Heart left ventricle (tissue), 16 donors: ENCODE results near the gene CCSER1. TPM values are rescaled to one million over a fixed set of nuclear protein-coding genes. Genes with fewer than 3 reads are reported as not detected.

ENCODE experiments used
- ATAC-seq, 4 donors: fragments of 200-7000 bp; cut with Tn5 transposase; one replicate each; pipeline ENCODE4 v1.9.1; 2020 to 2022; ENCODE audit warnings: moderate library complexity in 4 of 4, mild to moderate bottlenecking in 3 of 4, moderate number of reproducible peaks in 1 of 4
- DNase-seq, 5 donors: peaks; one replicate each; pipeline ENCODE4 v3.0.0-alpha.2; 2020
- H3K27ac ChIP-seq, 12 donors: fragments of 200-600 bp; sonication (generic) in 4 of 12; one replicate each; pipeline versions ENCODE4 v1.5.0 to v1.8.0; 2016 to 2022; ENCODE audit warnings: mild to moderate bottlenecking in 2 of 12
- H3K27me3 ChIP-seq, 9 donors: fragments of 200-600 bp; sonication (generic) in 2 of 9; one replicate each; pipeline versions ENCODE4 v1.5.1 to v1.8.0; 2016 to 2022; ENCODE audit warnings: mild to moderate bottlenecking in 3 of 9
- H3K36me3 ChIP-seq, 9 donors: fragments of 200-600 bp; sonication (generic) in 2 of 9; one replicate each; pipeline versions ENCODE4 v1.5.0 to v1.8.0; 2018 to 2022; ENCODE audit warnings: mild to moderate bottlenecking in 2 of 9
- H3K4me1 ChIP-seq, 12 donors: fragments of 200-600 bp; sonication (generic) in 4 of 12; one replicate each; pipeline versions ENCODE4 v1.5.0 to v1.8.0; 2016 to 2022; ENCODE audit warnings: mild to moderate bottlenecking in 3 of 12
- H3K4me3 ChIP-seq, 12 donors: fragments of 200-600 bp; sonication (generic) in 4 of 12; one replicate each; pipeline versions ENCODE4 v1.5.0 to v1.8.0; 2017 to 2022; ENCODE audit warnings: mild to moderate bottlenecking in 9 of 12, moderate library complexity in 4 of 12
- H3K9me3 ChIP-seq, 12 donors: fragments of 200-600 bp; sonication (generic) in 4 of 12; one replicate each; pipeline versions ENCODE4 v1.5.0 to v1.8.0; 2016 to 2022; ENCODE audit warnings: mild to moderate bottlenecking in 1 of 12
- POLR2A ChIP-seq, 2 donors: fragments of 450-650 bp; IDR thresholded peaks; one replicate each; pipeline ENCODE4 v1.6.1; 2017; ENCODE audit warnings: antibody characterized with exemption in 2 of 2, mild to moderate bottlenecking in 2 of 2, moderate library complexity in 2 of 2
- WGBS, 4 donors: extraction: QIAGEN DNeasy Blood & Tissue Kit in 2 of 4; methylation state at CpG; one replicate each; pipeline versions ENCODE4 v1.1.5 to v1.1.7; 2013 to 2018; 5-methylcytosine and 5-hydroxymethylcytosine counted together
- intact Hi-C, 10 donors: fragments of 100-400 bp; cut with DNase I; formaldehyde crosslinking; loops; one replicate each; pipeline versions ENCODE4 v1.11.1 to v1.14.2; 2022
- polyA plus RNA-seq, 2 donors: library from polyadenylated mRNA; stranded (reverse); fragments of 200-250 nt; gene quantifications; one replicate each; pipeline ENCODE4 v1.2.3, GENCODE V29; 2013
- total RNA-seq, 9 donors: library from RNA; depleted of rRNA in 2 of 9; stranded (reverse); fragments of >200 nt in 2 of 9; fragmentation: NEBNext Ultra II Directional in 3 of 9; extraction: Animal tissue kit (Norgen Biotek cat#: 25700) in 3 of 9; gene quantifications; one replicate each; pipeline versions ENCODE4 v1.1.0 to v1.2.4, GENCODE V29; 2016 to 2023
- TF ChIP-seq, protein P1 (sequence below), 12 donors: fragments of 200-600 bp; sonication (generic) in 4 of 12; IDR thresholded peaks; one replicate each; pipeline versions ENCODE4 v1.5.0 to v1.8.0; 2018 to 2022; ENCODE audit warnings: antibody characterized with exemption in 12 of 12, mild to moderate bottlenecking in 5 of 12
- donor health status: ischemic (EF 13 %, LVEDD 7.1; RV severe dilation, severe dysfunction).
- donor health status: healthy with polysubstance abuse.
- donor health status: DM: no; HTN: yes; CAD: no.
- donor health status: DM: no; HTN: no; CAD: no.
- donor health status: ischemic (EF 25% LVEDD 6.9; RV normal size, moderate dysfunction).
- donor health status: ischemic (EF 25% LVEDD 5.7; RV mildly dilated, moderate dysfunction).
- donor health status: healthy.
- donor health status: DM: yes; HTN: yes; CAD: no.
- donor health status: ischemic (EF 35%, LVEDD 5.7; RV mildly dilated, moderate dysfunction).
- donor health status: nonischemic (EF 11% LVEDD 7.7; RV severe dilation, severe dysfunction).
- donor health status: DM: yes; HTN: yes; CAD: no.
- donor health status: PGD.
- donor health status: ischemic (EF 29% LVEDD 5.4; RV normal size, mild dysfunction).
- donor health status: nonischemic (EF 23%, LVEDD 6.1; RV moderate dilation, normal function).

The CCSER1 gene
- total and polyA plus RNA-seq, 11 donors: 2.5 to 15.8 (median 12.2) TPM

DNA sequence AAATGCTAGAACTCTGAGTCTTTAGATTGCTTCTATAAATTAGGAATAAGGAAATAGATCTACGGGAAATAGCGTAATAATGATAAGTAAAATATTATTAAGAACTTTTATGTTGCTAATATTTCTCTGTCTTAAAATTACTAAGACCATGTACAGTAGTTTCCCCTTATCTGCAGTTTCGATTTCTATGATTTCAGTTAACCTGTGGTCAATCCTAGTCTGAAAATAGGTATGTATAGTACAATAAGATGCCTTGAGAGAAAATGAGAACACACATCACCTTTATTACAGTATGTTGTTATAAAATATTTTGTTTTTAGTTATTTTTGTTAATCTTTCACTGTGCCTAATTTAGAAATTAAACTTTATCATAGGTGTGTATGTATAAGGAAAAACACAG, 92.6 kb downstream of the CCSER1 start:
- Histone ChIP-seq H3K36me3 (no peaks in the 10 kb centered on the region), H3K27me3 (no peaks in the 10 kb centered on the region), H3K9me3 (peaks cover 0 to 4% (median 0%) of the 10 kb centered on the region in 12 donors), H3K4me3 (no peak overlapping the region), H3K4me1 (no peaks in the 10 kb centered on the region), H3K27ac (no peak overlapping the region)
- intact Hi-C loops: no loop called here
- DNase-seq (no peak), ATAC-seq (no peak)
- 90 to 94% (median 91%) methylated on average over 3 of the region's 3 CpGs for WGBS, 4 donors
- TF ChIP-seq, protein P1, sequence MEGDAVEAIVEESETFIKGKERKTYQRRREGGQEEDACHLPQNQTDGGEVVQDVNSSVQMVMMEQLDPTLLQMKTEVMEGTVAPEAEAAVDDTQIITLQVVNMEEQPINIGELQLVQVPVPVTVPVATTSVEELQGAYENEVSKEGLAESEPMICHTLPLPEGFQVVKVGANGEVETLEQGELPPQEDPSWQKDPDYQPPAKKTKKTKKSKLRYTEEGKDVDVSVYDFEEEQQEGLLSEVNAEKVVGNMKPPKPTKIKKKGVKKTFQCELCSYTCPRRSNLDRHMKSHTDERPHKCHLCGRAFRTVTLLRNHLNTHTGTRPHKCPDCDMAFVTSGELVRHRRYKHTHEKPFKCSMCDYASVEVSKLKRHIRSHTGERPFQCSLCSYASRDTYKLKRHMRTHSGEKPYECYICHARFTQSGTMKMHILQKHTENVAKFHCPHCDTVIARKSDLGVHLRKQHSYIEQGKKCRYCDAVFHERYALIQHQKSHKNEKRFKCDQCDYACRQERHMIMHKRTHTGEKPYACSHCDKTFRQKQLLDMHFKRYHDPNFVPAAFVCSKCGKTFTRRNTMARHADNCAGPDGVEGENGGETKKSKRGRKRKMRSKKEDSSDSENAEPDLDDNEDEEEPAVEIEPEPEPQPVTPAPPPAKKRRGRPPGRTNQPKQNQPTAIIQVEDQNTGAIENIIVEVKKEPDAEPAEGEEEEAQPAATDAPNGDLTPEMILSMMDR (IDR thresholded peaks at IDR 0.05): no peak
- no peak for TF ChIP-seq POLR2A (IDR thresholded peaks at IDR 0.05)

DNA sequence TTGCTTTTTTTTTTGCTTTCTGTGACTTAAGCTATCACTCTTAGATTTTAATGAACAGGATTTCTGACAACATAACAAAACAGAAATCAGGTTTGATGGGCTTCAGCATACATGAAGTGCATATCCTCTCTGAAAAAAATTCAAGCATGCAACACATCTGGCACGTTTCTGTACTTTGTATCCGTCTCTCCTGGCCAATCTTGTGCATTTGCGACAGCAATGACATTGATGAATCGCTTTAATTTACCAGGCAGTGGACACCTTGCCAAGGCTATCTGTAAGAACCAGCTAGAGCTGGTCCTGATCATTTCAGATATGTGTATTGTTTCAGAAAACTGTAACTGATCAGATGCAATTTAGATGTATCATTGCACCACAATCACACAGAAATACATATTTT, 93.3 kb downstream of the CCSER1 start:
- Histone ChIP-seq H3K4me1 (no peaks in the 10 kb centered on the region), H3K27ac (no peak overlapping the region), H3K36me3 (no peaks in the 10 kb centered on the region), H3K9me3 (peaks cover 0 to 4% (median 0%) of the 10 kb centered on the region in 12 donors), H3K27me3 (no peaks in the 10 kb centered on the region), H3K4me3 (no peak overlapping the region)
- ATAC-seq (no peak), DNase-seq (no peak)
- WGBS, 4 donors: 63 to 78% (median 72%) methylated on average over 4 of the region's 4 CpGs
- no peak for TF ChIP-seq POLR2A (IDR thresholded peaks at IDR 0.05)
- TF ChIP-seq, protein P1 (IDR thresholded peaks at IDR 0.05): no peak
- intact Hi-C loops: no loop called here

DNA sequence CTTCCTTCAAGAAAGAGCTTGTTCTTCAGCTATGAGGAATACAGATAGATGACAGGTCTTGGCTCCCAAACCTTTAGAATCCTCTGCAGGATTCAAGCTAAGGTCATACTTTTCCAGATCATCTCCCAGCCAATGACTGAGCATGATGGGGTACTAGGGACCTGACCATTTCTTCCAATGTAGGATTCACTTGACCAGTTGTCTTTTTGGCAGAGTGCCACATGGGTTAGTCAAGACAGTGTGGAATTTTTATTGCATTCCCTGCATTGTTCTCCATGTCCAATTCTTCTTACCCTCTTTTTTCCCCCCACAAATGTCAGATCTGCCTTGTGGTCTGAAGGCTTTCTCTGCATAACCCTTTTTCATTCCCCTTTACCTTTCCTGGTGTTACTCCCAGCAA, 99.5 kb downstream of the CCSER1 start:
- DNase-seq (no peak), ATAC-seq (no peak)
- H3K4me3 ChIP-seq: no peak overlapping the region
- H3K27me3 ChIP-seq: no peaks in the 10 kb centered on the region
- H3K27ac ChIP-seq: no peak overlapping the region
- intact Hi-C loops: no loop called here
- TF ChIP-seq, protein P1 (IDR thresholded peaks at IDR 0.05): no peak
- no peak for TF ChIP-seq POLR2A (IDR thresholded peaks at IDR 0.05)
- no peaks in the 10 kb centered on the region for H3K36me3 ChIP-seq
- no peaks in the 10 kb centered on the region for H3K9me3 ChIP-seq
- H3K4me1 ChIP-seq: no peaks in the 10 kb centered on the region

DNA sequence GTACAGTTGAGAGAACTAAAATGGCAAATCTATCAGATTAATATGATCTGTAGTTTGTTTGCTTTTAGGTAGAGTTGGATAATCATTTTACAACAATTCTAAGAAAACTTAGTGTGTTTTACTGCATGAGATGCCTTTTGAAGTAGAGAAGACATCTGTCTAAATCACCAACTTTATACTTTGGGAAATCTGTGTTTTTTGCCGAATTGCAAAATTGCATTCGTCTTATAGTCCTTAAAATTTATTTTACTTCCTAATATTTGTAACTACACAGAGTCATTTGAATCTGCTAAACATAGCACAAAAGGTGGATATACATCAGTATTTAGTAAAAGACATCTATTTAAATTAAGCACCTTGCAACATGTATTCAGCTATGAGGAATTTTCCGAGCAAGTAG, 100.0 kb downstream of the CCSER1 start:
- intact Hi-C loops: no loop called here
- H3K4me3 ChIP-seq: no peak overlapping the region
- WGBS, 4 donors: 93 to 95% (median 94%) methylated on average over 3 of the region's 3 CpGs
- no peaks in the 10 kb centered on the region for H3K36me3 ChIP-seq
- ATAC-seq (no peak), DNase-seq (no peak)
- H3K9me3 ChIP-seq: no peaks in the 10 kb centered on the region
- TF ChIP-seq, protein P1 (IDR thresholded peaks at IDR 0.05): no peak
- no peak for TF ChIP-seq POLR2A (IDR thresholded peaks at IDR 0.05)
- H3K27ac ChIP-seq: no peak overlapping the region
- H3K27me3 ChIP-seq: no peaks in the 10 kb centered on the region
- no peaks in the 10 kb centered on the region for H3K4me1 ChIP-seq
